Testis (tissue), 3 donors: ENCODE measurements around the gene FIGNL1. TPM values are rescaled to one million over a fixed set of nuclear protein-coding genes. Genes with fewer than 3 reads are reported as not detected.

ENCODE experiments used
- DNase-seq: peaks from one replicate; pipeline ENCODE4 v3.0.0-alpha.2; 2019
- H3K27ac ChIP-seq, 2 donors: fragments of 200-600 bp; sonication (generic); one replicate each; pipeline ENCODE4 v1.5.1; 2019
- H3K27me3 ChIP-seq: fragments of 200-600 bp; sonication (generic); one replicate; pipeline ENCODE4 v1.5.1; 2019
- H3K36me3 ChIP-seq: fragments of 200-600 bp; sonication (generic); one replicate; pipeline ENCODE4 v1.5.1; 2017; ENCODE audit warnings: low read depth; ENCODE audit errors: missing control alignments
- H3K4me1 ChIP-seq: fragments of 200-600 bp; sonication (generic); one replicate; pipeline ENCODE4 v1.5.1; 2019
- H3K4me3 ChIP-seq, 2 donors: fragments of 200-600 bp; sonication (generic); one replicate each; pipeline ENCODE4 v1.5.1; 2017 to 2019
- H3K9me3 ChIP-seq: fragments of 200-600 bp; sonication (generic); one replicate; pipeline ENCODE4 v1.5.1; 2017
- CTCF ChIP-seq, 3 experiments: fragments of 450-650 bp in 2 of 3; fragments of 200-600 bp in 1 of 3; sonication (generic) in 1 of 3; IDR thresholded peaks; one replicate each; pipeline ENCODE4 v1.5.1; 2016 to 2019; ENCODE audit warnings: antibody characterized with exemption in 3 of 3, mild to moderate bottlenecking in 2 of 3, moderate library complexity in 1 of 3
- POLR2A ChIP-seq: fragments of 450-650 bp; IDR thresholded peaks from one replicate; pipeline ENCODE4 v1.6.1; 2017; ENCODE audit warnings: antibody characterized with exemption, mild to moderate bottlenecking, moderate library complexity
- WGBS, 2 donors: methylation state at CpG; one replicate each; pipeline ENCODE4 v1.1.5; 2018; 5-methylcytosine and 5-hydroxymethylcytosine counted together
- intact Hi-C: fragments of 100-400 bp; cut with DNase I; formaldehyde crosslinking; loops from one replicate; pipeline ENCODE4 v1.15.1; 2023; ENCODE audit warnings: low total_unique reads
- polyA plus RNA-seq: library from polyadenylated mRNA; stranded (reverse); fragments of 350-450 nt; fragmentation: Illumina TruSeq; extraction: RNeasy Lipid Tissue Mini Kit (QIAGEN cat#74804); gene quantifications from one replicate; pipeline ENCODE4 v1.2.3, GENCODE V29; 2014; ENCODE audit warnings: low read depth, low replicate concordance; ENCODE audit not compliant: insufficient read depth
- total RNA-seq, 2 donors: library from RNA; depleted of rRNA; stranded (reverse); fragments of >200 nt; gene quantifications; one replicate each; pipeline ENCODE4 v1.2.3, GENCODE V29; 2016

Gene FIGNL1
- total and polyA plus RNA-seq, 3 donors from 2014 or later, result 10.4 to 20.9 (median 19.1) TPM

GRCh38 chr7:50472427-50472826 is 22.3 kb upstream of the FIGNL1 start:
- DNase-seq, result no peak
- TF ChIP-seq POLR2A, result no peak
- no peak for TF ChIP-seq CTCF (IDR thresholded peaks at IDR 0.05)
- WGBS, 2 donors, result 90 to 93% methylated on average over 7 of the region's 7 CpGs
- intact Hi-C loops, result no loop called here
- Histone ChIP-seq H3K4me1 (no peaks in the 10 kb centered on the region), H3K9me3 (no peaks in the 10 kb centered on the region), H3K27ac (no peak overlapping the region), H3K36me3 (no peaks in the 10 kb centered on the region), H3K27me3 (no peaks in the 10 kb centered on the region), H3K4me3 (no peak overlapping the region)

GRCh38 chr7:50471970-50472369 is 21.8 kb upstream of the FIGNL1 start:
- Histone ChIP-seq H3K9me3 (no peaks in the 10 kb centered on the region), H3K4me3 (no peak overlapping the region), H3K27me3 (no peaks in the 10 kb centered on the region), H3K36me3 (no peaks in the 10 kb centered on the region), H3K4me1 (no peaks in the 10 kb centered on the region), H3K27ac (no peak overlapping the region)
- intact Hi-C loops, result no loop called here
- TF ChIP-seq CTCF (IDR thresholded peaks at IDR 0.05), result no peak
- TF ChIP-seq POLR2A, result no peak
- no peak for DNase-seq
- 89 to 94% methylated on average over 5 of the region's 5 CpGs for WGBS, 2 donors

- WGBS, 2 donors, result 85 to 95% methylated on average over 11 to 17 of the region's 17 CpGs
- TF ChIP-seq CTCF (IDR thresholded peaks at IDR 0.05) (no peak), POLR2A (no peak)
- H3K36me3 ChIP-seq, result no peaks in the 10 kb centered on the region
- no peak overlapping the region for H3K4me3 ChIP-seq
- H3K9me3 ChIP-seq, result no peaks in the 10 kb centered on the region
- intact Hi-C loops, result no loop called here
- no peaks in the 10 kb centered on the region for H3K4me1 ChIP-seq
- H3K27me3 ChIP-seq, result no peaks in the 10 kb centered on the region
- H3K27ac ChIP-seq, result no peak overlapping the region
- no peak for DNase-seq
Measured at GRCh38 chr7:50470250-50471163, 20.4 kb upstream of the FIGNL1 start.

- Histone ChIP-seq H3K4me1 (no peaks in the 10 kb centered on the region), H3K4me3 (no peak overlapping the region), H3K9me3 (no peaks in the 10 kb centered on the region), H3K36me3 (no peaks in the 10 kb centered on the region), H3K27me3 (no peaks in the 10 kb centered on the region), H3K27ac (no peak overlapping the region)
- DNase-seq, result no peak
- 94 to 98% methylated on average over 4 of the region's 4 CpGs for WGBS, 2 donors
- intact Hi-C loops, result loop anchor here (10.0 kb wide), 2 partner anchors 166 to 206 kb away; no protein-coding TSS in a partner anchor
- no peak for TF ChIP-seq POLR2A
Measured at GRCh38 chr7:50469181-50469580, 19.0 kb upstream of the FIGNL1 start.

- peak; percentile 89 for DNase-seq
- 17 to 29% methylated on average over 30 of the region's 30 CpGs for WGBS, 2 donors
- Histone ChIP-seq H3K9me3 (no peaks in the 10 kb centered on the region), H3K27me3 (no peaks in the 10 kb centered on the region), H3K4me1 (no peaks in the 10 kb centered on the region), H3K27ac (no peak overlapping the region), H3K4me3 (no peak overlapping the region), H3K36me3 (no peaks in the 10 kb centered on the region)
- TF ChIP-seq POLR2A (no peak), CTCF (IDR thresholded peaks at IDR 0.05) (peak; percentile 77 to 87 (median 86))
- intact Hi-C loops, result loop anchor here (10.0 kb wide), 2 partner anchors 167 to 207 kb away; no protein-coding TSS in a partner anchor
Measured at GRCh38 chr7:50467817-50468610, 17.9 kb upstream of the FIGNL1 start.
